Sigmoid colon (tissue), 4 donors: ENCODE data around the gene MITF.

ENCODE experiments used
- CTCF ChIP-seq, 4 experiments: fragments of 450-650 bp in 3 of 4; fragments of 200-600 bp in 1 of 4; IDR thresholded peaks; one replicate each; pipeline ENCODE4 v1.5.1; 2016 to 2019; ENCODE audit warnings: antibody characterized with exemption in 4 of 4, mild to moderate bottlenecking in 3 of 4, moderate library complexity in 2 of 4
- EP300 ChIP-seq, 4 donors: sonication (generic); formaldehyde crosslinking; IDR thresholded peaks; one replicate each; pipeline ENCODE4 v1.6.1; 2017; ENCODE audit warnings: antibody characterized with exemption in 4 of 4
- POLR2A ChIP-seq, 2 donors: fragments of 450-650 bp; IDR thresholded peaks; one replicate each; pipeline ENCODE4 v1.6.1; 2016; ENCODE audit warnings: antibody characterized with exemption in 2 of 2, mild to moderate bottlenecking in 2 of 2, moderate library complexity in 2 of 2

- no peak for TF ChIP-seq CTCF (IDR thresholded peaks at IDR 0.05)
- TF ChIP-seq POLR2A (IDR thresholded peaks at IDR 0.05): no peak
- TF ChIP-seq EP300 (IDR thresholded peaks at IDR 0.05): no peak
Measured at GRCh38 chr3:69987833-69988232, 248.6 kb downstream of the MITF start.
